ENCODE results near the gene ASB18.

DNA sequence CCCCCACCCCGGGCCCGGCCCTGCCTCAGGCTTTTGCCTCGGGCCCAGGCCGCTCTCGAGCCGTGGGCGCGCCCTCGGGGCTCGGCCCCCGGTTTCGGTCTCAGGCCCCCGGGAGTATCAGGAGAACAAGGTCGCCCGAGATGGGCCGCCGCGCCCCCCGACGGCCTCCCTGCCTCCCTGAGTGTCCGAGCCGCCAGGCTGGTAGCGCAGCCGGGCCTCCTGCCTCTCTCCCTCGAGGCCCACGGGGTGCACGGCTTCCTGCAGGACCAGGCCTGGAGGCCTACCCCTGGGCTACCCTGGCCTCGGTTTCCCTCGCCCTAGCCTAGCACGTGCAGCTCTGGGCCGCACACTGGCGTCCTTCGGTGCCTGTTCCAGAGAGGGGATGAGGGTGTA lies 104.4 kb downstream of the ASB18 start:
- no peak for TF ChIP-seq EZH2 (IDR thresholded peaks at IDR 0.05; ENCODE audit: borderline replicate concordance, low read length)
- TF ChIP-seq CTCF (IDR thresholded peaks at IDR 0.05; ENCODE audit: low read length) = no peak

Measured in OCI-LY1 (cell line).